Measurements from ENCODE around the gene TRIM65.

Gene TRIM65

GRCh38 chr17:75897160-75898019 lies 639 bp upstream of the TRIM65 start:
- TF ChIP-seq, protein P1, sequence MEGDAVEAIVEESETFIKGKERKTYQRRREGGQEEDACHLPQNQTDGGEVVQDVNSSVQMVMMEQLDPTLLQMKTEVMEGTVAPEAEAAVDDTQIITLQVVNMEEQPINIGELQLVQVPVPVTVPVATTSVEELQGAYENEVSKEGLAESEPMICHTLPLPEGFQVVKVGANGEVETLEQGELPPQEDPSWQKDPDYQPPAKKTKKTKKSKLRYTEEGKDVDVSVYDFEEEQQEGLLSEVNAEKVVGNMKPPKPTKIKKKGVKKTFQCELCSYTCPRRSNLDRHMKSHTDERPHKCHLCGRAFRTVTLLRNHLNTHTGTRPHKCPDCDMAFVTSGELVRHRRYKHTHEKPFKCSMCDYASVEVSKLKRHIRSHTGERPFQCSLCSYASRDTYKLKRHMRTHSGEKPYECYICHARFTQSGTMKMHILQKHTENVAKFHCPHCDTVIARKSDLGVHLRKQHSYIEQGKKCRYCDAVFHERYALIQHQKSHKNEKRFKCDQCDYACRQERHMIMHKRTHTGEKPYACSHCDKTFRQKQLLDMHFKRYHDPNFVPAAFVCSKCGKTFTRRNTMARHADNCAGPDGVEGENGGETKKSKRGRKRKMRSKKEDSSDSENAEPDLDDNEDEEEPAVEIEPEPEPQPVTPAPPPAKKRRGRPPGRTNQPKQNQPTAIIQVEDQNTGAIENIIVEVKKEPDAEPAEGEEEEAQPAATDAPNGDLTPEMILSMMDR (IDR thresholded peaks at IDR 0.05; ENCODE audit: low read depth, low read length), result no peak
- DNase-seq (ENCODE audit: extremely low read depth, low read depth), result no peak

- TF ChIP-seq, protein P1 (IDR thresholded peaks at IDR 0.05; ENCODE audit: low read depth, low read length), result peak; percentile 37
- no peak for DNase-seq (ENCODE audit: extremely low read depth, low read depth)
Measured at GRCh38 chr17:75895370-75896155, 1.2 kb downstream of the TRIM65 start.

- no peak for DNase-seq (ENCODE audit: extremely low read depth, low read depth)
- TF ChIP-seq, protein P1 (IDR thresholded peaks at IDR 0.05; ENCODE audit: low read depth, low read length), result no peak
Measured at GRCh38 chr17:75894049-75894733, 2.6 kb downstream of the TRIM65 start.

GRCh38 chr17:75893305-75894048 lies 3.3 kb downstream of the TRIM65 start:
- DNase-seq (ENCODE audit: extremely low read depth, low read depth), result no peak
- TF ChIP-seq, protein P1 (IDR thresholded peaks at IDR 0.05; ENCODE audit: low read depth, low read length), result no peak

DNA sequence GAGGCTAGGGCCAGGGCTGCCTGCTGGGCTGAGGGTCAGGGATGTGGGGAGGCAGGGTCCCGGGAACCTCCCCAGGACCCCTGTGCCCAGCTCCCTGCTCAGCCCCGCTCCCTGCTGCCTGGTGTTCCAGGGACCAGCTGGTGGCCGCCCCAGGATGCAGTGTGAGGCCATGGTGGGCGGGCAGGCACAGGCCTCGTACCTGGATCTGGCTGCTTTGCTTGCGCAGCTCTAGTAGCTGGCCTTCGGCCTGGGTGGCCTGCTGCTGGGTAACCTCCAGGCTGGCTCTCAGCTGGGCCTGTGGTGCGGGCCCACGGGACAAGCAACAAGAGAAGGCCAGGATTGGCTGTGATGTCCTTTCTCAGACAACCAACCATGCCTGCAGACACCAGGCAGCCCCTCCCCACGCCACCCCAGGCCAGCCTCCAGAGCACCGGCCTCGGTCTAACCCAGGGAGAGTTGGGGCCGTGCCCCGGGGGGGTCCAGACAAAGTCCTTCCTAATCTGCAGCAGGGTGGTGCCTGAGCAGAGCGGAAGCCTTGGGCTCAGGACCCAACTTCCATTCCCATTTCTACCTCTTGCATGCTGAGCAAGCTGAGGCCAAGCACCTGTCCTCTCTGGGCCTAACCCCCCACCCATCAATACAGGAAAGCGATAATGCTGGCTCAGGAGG lies 4.1 kb downstream of the TRIM65 start:
- TF ChIP-seq, protein P1 (IDR thresholded peaks at IDR 0.05; ENCODE audit: low read depth, low read length), result no peak

More for the DNA sequence above, 4.1 kb downstream of the TRIM65 start:
- no peak for DNase-seq (ENCODE audit: extremely low read depth, low read depth)

All from AG09319 (cell line).